Upper lobe of left lung (tissue), 4 donors: ENCODE results near the gene CDH7.

Source experiments
- EP300 ChIP-seq, 4 donors: sonication (generic); formaldehyde crosslinking; IDR thresholded peaks; one replicate each; pipeline ENCODE4 v1.5.1; 2017; ENCODE audit warnings: antibody characterized with exemption in 4 of 4, control low read depth in 2 of 4
- POLR2A ChIP-seq, 4 donors: fragments of 450-650 bp; IDR thresholded peaks; one replicate each; pipeline ENCODE4 v1.5.1; 2016 to 2017; ENCODE audit warnings: antibody characterized with exemption in 4 of 4, mild to moderate bottlenecking in 2 of 4
- POLR2AphosphoS5 ChIP-seq, 2 donors: sonication (generic); formaldehyde crosslinking; IDR thresholded peaks; one replicate each; pipeline ENCODE4 v1.5.1; 2017; ENCODE audit warnings: antibody characterized with exemption in 2 of 2
- TF ChIP-seq, protein P1 (sequence below), 6 experiments: fragments of 450-650 bp in 4 of 6; fragments of 200-600 bp in 2 of 6; sonication (generic) in 2 of 6; IDR thresholded peaks; one replicate each; pipeline ENCODE4 v1.5.1; 2016 to 2019; ENCODE audit warnings: antibody characterized with exemption in 6 of 6

DNA sequence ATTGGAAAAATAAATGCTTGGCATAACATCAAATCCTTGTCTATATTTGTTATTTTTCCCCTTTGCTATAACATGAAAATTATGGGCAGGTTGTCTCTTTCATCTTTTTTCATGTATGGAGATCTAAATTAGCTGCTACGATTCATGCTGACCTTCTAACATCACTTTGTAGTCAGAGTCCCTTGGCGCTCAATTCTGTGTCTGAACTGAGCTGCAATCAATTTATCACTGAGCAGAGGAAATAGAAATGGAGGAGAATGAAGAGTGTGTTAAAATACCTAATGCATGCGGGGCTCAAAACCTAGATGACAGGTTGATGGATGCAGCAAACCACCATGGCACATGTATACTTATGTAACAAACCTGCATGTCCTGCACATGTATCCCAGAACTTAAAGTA is 168.9 kb downstream of the CDH7 start:
- no peak for TF ChIP-seq POLR2A (IDR thresholded peaks at IDR 0.05)
- TF ChIP-seq, protein P1, sequence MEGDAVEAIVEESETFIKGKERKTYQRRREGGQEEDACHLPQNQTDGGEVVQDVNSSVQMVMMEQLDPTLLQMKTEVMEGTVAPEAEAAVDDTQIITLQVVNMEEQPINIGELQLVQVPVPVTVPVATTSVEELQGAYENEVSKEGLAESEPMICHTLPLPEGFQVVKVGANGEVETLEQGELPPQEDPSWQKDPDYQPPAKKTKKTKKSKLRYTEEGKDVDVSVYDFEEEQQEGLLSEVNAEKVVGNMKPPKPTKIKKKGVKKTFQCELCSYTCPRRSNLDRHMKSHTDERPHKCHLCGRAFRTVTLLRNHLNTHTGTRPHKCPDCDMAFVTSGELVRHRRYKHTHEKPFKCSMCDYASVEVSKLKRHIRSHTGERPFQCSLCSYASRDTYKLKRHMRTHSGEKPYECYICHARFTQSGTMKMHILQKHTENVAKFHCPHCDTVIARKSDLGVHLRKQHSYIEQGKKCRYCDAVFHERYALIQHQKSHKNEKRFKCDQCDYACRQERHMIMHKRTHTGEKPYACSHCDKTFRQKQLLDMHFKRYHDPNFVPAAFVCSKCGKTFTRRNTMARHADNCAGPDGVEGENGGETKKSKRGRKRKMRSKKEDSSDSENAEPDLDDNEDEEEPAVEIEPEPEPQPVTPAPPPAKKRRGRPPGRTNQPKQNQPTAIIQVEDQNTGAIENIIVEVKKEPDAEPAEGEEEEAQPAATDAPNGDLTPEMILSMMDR (IDR thresholded peaks at IDR 0.05): no peak
- no peak for TF ChIP-seq POLR2AphosphoS5 (IDR thresholded peaks at IDR 0.05)
- no peak for TF ChIP-seq EP300 (IDR thresholded peaks at IDR 0.05)
